Tibial nerve (tissue), 4 donors: Measurements from ENCODE around the gene ASB11. TPM values are rescaled to one million over a fixed set of nuclear protein-coding genes. Genes with fewer than 3 reads are reported as not detected.
"Not testable (repeated sequence)": the region's sequence is repeated elsewhere in the genome, so short reads cannot be mapped to it uniquely, and the experiment has no call there.

Source experiments
- DNase-seq, 2 donors: peaks; one replicate each; pipeline ENCODE4 v3.0.0-alpha.2; 2019; ENCODE audit warnings: low spot score in 2 of 2
- H3K27ac ChIP-seq, 4 donors: fragments of 200-600 bp; sonication (generic) in 3 of 4; one replicate each; pipeline ENCODE4 v1.5.1; 2017 to 2019; ENCODE audit warnings: mild to moderate bottlenecking in 1 of 4
- H3K27me3 ChIP-seq, 2 donors: fragments of 200-600 bp; sonication (generic) in 1 of 2; one replicate each; pipeline versions ENCODE4 v1.5.1 to v1.6.0; 2017 to 2019
- H3K36me3 ChIP-seq, 3 donors: fragments of 200-600 bp; sonication (generic); one replicate each; pipeline ENCODE4 v1.5.1; 2018 to 2019
- H3K4me1 ChIP-seq, 4 donors: fragments of 200-600 bp; sonication (generic) in 3 of 4; one replicate each; pipeline ENCODE4 v1.5.1; 2017 to 2019
- H3K4me3 ChIP-seq, 4 donors: fragments of 200-600 bp; sonication (generic) in 3 of 4; one replicate each; pipeline ENCODE4 v1.5.1; 2017 to 2019; ENCODE audit warnings: mild to moderate bottlenecking in 1 of 4, moderate library complexity in 1 of 4
- H3K9me3 ChIP-seq, 4 donors: fragments of 200-600 bp; sonication (generic) in 3 of 4; one replicate each; pipeline ENCODE4 v1.5.1; 2017 to 2019
- EP300 ChIP-seq, 2 donors: sonication (generic); formaldehyde crosslinking; IDR thresholded peaks; one replicate each; pipeline ENCODE4 v1.6.1; 2017; ENCODE audit warnings: antibody characterized with exemption in 2 of 2, mild to moderate bottlenecking in 1 of 2
- POLR2A ChIP-seq, 2 donors: fragments of 450-650 bp; IDR thresholded peaks; one replicate each; pipeline ENCODE4 v1.6.1; 2017; ENCODE audit warnings: antibody characterized with exemption in 2 of 2, mild to moderate bottlenecking in 2 of 2, moderate library complexity in 2 of 2
- WGBS, 2 donors: methylation state at CpG; one replicate each; pipeline ENCODE4 v1.1.5; 2018; 5-methylcytosine and 5-hydroxymethylcytosine counted together
- total RNA-seq, 4 donors: library from RNA; depleted of rRNA; stranded (reverse); fragments of >200 nt; gene quantifications; one replicate each; pipeline ENCODE4 v1.1.0, GENCODE V29; 2016
- TF ChIP-seq, protein P1 (sequence below), 5 experiments: fragments of 200-600 bp in 3 of 5; fragments of 450-650 bp in 2 of 5; sonication (generic) in 3 of 5; IDR thresholded peaks; one replicate each; pipeline ENCODE4 v1.5.1; 2016 to 2019; ENCODE audit warnings: antibody characterized with exemption in 5 of 5, mild to moderate bottlenecking in 3 of 5, moderate library complexity in 2 of 5

Gene ASB11
- total RNA-seq, 4 donors from 2014 or later: not detected

DNA sequence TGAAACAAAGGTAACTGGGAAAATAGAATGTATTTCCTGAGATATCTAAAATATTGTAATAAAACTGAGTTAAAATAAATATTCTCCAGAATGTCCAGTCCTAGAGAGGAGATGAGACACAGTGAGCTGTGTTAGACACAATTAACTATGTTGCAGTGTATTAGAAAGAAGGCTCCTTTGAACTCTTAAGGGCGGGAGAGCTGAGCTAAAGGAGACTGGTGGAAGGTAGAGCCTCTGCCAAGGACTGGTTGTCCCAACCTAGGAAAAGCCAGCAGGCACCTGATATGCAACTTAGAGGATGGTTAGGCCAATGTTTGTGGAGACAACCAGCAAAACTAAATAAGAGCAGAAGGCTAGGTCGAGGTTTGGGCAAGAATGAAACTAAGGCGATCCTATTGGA is 4.3 kb downstream of the ASB11 start:
- no peaks in the 10 kb centered on the region for H3K4me1 ChIP-seq
- no peaks in the 10 kb centered on the region for H3K9me3 ChIP-seq
- no peaks in the 10 kb centered on the region for H3K36me3 ChIP-seq
- H3K27ac ChIP-seq: no peak overlapping the region
- 80 to 90% methylated on average over 3 of the region's 3 CpGs for WGBS, 2 donors
- H3K4me3 ChIP-seq: no peak overlapping the region
- no peak for DNase-seq
- peaks cover 0 to 5% of the 10 kb centered on the region in 2 donors for H3K27me3 ChIP-seq
- TF ChIP-seq EP300 (IDR thresholded peaks at IDR 0.05): no peak

DNA sequence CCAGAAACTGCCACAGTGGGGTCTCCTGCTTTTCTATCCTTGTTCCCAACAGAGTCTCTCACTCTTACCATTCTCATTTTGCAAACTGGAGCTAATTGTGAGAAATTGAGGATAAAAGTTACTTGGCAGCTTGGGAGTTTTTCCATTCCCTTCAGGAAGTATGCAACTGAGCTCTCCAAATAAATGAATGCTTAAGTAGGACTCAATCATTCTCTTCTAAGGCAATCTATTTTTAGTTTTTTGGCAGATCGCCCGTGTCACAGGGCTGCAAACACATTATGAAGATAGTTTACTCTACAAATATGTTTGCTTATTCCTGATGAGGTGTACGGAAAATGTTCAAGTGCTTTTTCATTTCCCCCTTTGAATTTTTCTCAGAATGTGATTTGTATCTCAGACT is 5.3 kb downstream of the ASB11 start:
- Histone ChIP-seq H3K27ac (peak overlapping the region in 2 of 4 donors; percentile 37 to 59), H3K36me3 (no peaks in the 10 kb centered on the region), H3K4me3 (no peak overlapping the region), H3K27me3 (peaks cover 0 to 3% of the 10 kb centered on the region in 2 donors), H3K4me1 (no peaks in the 10 kb centered on the region), H3K9me3 (no peaks in the 10 kb centered on the region)
- peak in 1 of 2 donors; percentile 42 for DNase-seq
- TF ChIP-seq EP300 (IDR thresholded peaks at IDR 0.05) (no peak), POLR2A (IDR thresholded peaks at IDR 0.05) (no peak)
- TF ChIP-seq, protein P1, sequence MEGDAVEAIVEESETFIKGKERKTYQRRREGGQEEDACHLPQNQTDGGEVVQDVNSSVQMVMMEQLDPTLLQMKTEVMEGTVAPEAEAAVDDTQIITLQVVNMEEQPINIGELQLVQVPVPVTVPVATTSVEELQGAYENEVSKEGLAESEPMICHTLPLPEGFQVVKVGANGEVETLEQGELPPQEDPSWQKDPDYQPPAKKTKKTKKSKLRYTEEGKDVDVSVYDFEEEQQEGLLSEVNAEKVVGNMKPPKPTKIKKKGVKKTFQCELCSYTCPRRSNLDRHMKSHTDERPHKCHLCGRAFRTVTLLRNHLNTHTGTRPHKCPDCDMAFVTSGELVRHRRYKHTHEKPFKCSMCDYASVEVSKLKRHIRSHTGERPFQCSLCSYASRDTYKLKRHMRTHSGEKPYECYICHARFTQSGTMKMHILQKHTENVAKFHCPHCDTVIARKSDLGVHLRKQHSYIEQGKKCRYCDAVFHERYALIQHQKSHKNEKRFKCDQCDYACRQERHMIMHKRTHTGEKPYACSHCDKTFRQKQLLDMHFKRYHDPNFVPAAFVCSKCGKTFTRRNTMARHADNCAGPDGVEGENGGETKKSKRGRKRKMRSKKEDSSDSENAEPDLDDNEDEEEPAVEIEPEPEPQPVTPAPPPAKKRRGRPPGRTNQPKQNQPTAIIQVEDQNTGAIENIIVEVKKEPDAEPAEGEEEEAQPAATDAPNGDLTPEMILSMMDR (IDR thresholded peaks at IDR 0.05): no peak
- WGBS, 2 donors: 2 to 28% methylated on average over 3 of the region's 3 CpGs

DNA sequence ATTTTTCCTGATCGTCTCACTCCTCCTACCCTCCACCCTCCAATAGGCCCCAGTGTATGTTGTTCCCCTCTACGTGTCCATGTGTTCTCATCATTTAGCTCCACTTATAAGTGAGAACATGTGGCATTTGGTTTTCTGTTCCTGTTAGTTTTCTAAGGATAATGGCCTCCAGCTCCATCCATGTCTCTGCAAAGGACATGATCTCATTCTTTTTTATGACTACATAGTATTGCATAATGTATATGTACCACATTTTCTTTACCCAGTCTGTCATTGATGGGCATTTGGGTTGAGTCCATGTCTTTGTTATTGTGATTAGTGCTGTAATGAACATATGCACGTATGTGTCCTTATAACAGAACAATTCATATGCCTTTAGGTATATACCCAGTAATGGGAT is 9.5 kb downstream of the ASB11 start:
- 43 to 79% methylated on average over 3 of the region's 3 CpGs for WGBS, 2 donors
- not testable (repeated sequence) for H3K27me3 ChIP-seq, H3K9me3 ChIP-seq, H3K27ac ChIP-seq, DNase-seq, H3K4me1 ChIP-seq, H3K4me3 ChIP-seq, H3K36me3 ChIP-seq

DNA sequence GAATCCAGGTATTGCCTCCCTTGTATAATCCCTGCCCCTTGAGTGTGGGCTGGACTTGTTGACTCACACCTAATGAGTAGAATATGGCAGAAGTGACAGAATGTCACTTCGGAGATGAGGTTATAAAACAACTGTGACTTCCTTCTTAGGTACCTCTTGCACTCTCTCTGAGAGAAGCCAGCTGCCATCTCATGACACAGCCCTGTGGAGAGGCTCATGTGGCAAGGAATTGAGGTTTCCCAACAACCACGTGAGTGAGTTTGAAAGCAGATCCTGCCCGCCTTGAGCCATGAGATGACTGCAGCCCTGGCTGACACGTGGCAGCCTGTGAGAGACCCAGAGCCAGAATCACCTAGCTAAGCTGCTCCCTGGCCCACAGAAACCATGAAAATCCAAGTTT is 13.5 kb downstream of the ASB11 start:
- TF ChIP-seq EP300 (IDR thresholded peaks at IDR 0.05) (peak in 1 of 2 donors; percentile 60), POLR2A (IDR thresholded peaks at IDR 0.05) (no peak)
- TF ChIP-seq, protein P1 (IDR thresholded peaks at IDR 0.05): no peak
- H3K36me3 ChIP-seq: no peaks in the 10 kb centered on the region
- DNase-seq: peak; percentile 20 to 62
- H3K4me3 ChIP-seq: no peak overlapping the region
- H3K27me3 ChIP-seq: peaks cover 0 to 4% of the 10 kb centered on the region in 2 donors
- WGBS, 2 donors: 68 to 78% methylated on average over 4 of the region's 4 CpGs
- H3K9me3 ChIP-seq: no peaks in the 10 kb centered on the region
- no peaks in the 10 kb centered on the region for H3K4me1 ChIP-seq
- no peak overlapping the region for H3K27ac ChIP-seq

DNA sequence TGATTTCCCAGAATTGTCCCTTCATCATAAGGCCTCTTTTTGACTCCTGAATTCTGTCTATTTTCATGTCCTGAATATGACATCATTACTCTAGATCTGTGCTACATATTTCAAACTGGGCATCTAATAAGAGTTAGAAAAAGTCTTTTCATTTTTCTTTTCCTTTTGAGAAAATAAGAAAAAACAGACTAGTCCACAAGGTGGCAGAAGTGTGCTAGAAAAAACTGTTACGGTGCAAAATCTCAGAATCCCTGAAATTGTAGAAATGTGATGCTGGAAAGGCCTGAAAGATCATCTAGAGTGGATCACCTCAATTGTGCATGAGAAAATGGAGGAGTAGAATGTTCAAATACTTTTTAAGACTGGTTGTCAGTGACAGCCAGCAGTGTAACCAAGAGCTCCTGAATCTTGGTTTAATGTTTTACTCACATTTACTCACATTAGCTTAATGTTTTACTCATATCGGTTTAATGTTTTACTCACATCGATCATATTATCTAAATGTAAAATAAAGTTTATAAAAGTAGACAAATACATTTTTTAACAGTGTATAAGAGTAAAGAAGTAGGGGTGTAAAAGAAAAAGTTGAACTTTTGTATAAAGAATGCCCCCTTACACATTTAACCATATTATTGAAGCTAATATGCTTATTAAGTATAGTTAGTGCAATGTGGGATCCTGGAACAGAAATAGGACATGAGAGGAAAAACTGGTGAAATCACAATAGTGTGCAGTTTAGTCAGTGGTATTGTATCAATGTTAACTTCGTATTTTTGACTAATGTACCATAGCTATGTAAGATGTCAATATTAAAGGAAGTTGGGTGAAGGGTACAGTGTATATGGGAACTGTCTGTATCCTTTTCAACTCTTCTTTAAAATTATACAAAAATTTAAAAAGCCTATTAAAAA is 15.2 kb downstream of the ASB11 start:
- no peak for DNase-seq
- Histone ChIP-seq H3K4me3 (no peak overlapping the region), H3K9me3 (no peaks in the 10 kb centered on the region), H3K4me1 (no peaks in the 10 kb centered on the region), H3K27ac (peak overlapping the region in 2 of 4 donors; percentile 29 to 30), H3K27me3 (peaks cover 0 to 2% of the 10 kb centered on the region in 2 donors), H3K36me3 (no peaks in the 10 kb centered on the region)
- WGBS, 2 donors: 61 to 68% methylated on average over 4 of the region's 4 CpGs
- TF ChIP-seq POLR2A (IDR thresholded peaks at IDR 0.05) (no peak), EP300 (IDR thresholded peaks at IDR 0.05) (no peak)
- TF ChIP-seq, protein P1 (IDR thresholded peaks at IDR 0.05): peak; percentile 24 to 58 (median 38)

DNA sequence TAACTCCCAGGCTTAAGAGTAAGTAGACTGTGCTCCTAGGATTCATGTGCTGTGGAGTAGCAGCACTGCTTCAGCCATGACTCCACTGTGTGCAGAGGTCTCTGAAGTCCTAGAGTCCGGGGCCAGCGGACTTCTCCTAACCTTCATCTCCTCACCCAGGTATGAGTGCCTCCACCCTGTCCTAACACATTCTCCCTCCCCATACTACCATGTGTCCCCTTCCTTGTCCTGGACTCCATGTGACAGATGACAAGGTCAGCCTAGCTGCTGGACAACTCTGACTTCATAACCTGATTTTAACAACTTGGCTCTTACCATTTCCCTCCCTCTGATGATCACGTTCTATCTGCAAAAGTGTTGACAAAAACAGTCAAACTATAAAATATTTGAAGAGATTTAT is 16.7 kb downstream of the ASB11 start:
- DNase-seq: no peak
- TF ChIP-seq POLR2A (IDR thresholded peaks at IDR 0.05): no peak
- no peak for TF ChIP-seq EP300 (IDR thresholded peaks at IDR 0.05)
- TF ChIP-seq, protein P1 (IDR thresholded peaks at IDR 0.05): no peak
- no peaks in the 10 kb centered on the region for H3K9me3 ChIP-seq
- H3K4me3 ChIP-seq: no peak overlapping the region
- no peaks in the 10 kb centered on the region for H3K36me3 ChIP-seq
- no peaks in the 10 kb centered on the region for H3K27me3 ChIP-seq
- H3K27ac ChIP-seq: peak overlapping the region in 2 of 4 donors; percentile 29 to 30
- WGBS, 2 donors: 55 to 86% methylated on average over 1 to 3 of the region's 3 CpGs
- no peaks in the 10 kb centered on the region for H3K4me1 ChIP-seq
